AG04450 (cell line): Measurements from ENCODE around the gene FBXL4. TPM values are rescaled to one million over a fixed set of nuclear protein-coding genes. Genes with fewer than 3 reads are reported as not detected.

Experiments used
- CTCF ChIA-PET: fragments of 300-600, 350-600 bp; formaldehyde crosslinking; extraction: SDS; loops from one replicate; lab custom pipeline; 2022; ENCODE audit warnings: antibody characterized with exemption, inconsistent platforms; lab: Charles Lee
- POLR2A ChIA-PET: fragments of 350-600 bp; formaldehyde crosslinking; extraction: SDS; loops from one replicate; lab custom pipeline; 2021; ENCODE audit warnings: antibody characterized with exemption, inconsistent platforms; lab: Yijun Ruan, JAX
- DNase-seq: peaks from one replicate; pipeline ENCODE4 v3.0.0-alpha.2; 2011; ENCODE audit warnings: low read depth, low spot score
- H3K27ac ChIP-seq: one replicate; pipeline ENCODE4 v1.5.1; 2012; ENCODE audit warnings: low read depth, low read length, control low read depth
- H3K27me3 ChIP-seq: one replicate; pipeline ENCODE4 v1.6.0; 2012; ENCODE audit warnings: low read length; ENCODE audit not compliant: control insufficient read depth, insufficient read depth
- H3K4me3 ChIP-seq: 2 replicates; pipeline ENCODE4 v1.5.1; 2011; ENCODE audit warnings: mild to moderate bottlenecking, low read depth, low read length, control low read depth
- H3K9me3 ChIP-seq: 2 replicates; pipeline ENCODE4 v1.5.1; 2012; ENCODE audit warnings: low read length; ENCODE audit not compliant: control insufficient read depth, insufficient read depth
- CTCF ChIP-seq: IDR thresholded peaks from 2 replicates; pipeline ENCODE4 v1.5.1; 2011; ENCODE audit warnings: low read depth, low read length, control low read depth, inconsistent platforms
- polyA plus RNA-seq: library from polyadenylated mRNA; depleted of rRNA; stranded (reverse); fragments of >200 nt; gene quantifications from 2 replicates; pipeline ENCODE4 v1.2.3, GENCODE V29; 2011

Gene FBXL4
- polyA plus RNA-seq, 1 experiment = 20.1 TPM

DNA sequence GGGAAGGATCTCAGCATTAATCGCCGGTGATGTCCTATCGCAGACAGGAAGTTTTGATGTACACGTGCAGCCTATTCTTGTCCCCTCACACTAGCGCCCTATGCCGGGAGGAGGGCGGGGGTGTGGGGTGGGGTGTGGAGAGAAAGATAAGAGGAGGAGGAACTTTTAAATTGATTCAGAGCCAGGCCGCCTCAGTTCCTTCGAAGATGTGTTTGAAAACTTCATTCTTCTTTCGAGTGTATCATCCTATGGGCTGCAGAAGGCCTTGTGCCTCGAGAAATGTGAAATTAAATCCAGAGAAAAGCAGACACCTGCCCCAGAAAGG, 115.8 kb downstream of the FBXL4 start:
- peaks cover 87% of the 10 kb centered on the region for H3K27me3 ChIP-seq
- no peak for TF ChIP-seq CTCF
- ChIA-PET POLR2A (no interaction called here), CTCF (interaction anchor here (7.7 kb wide), 1 partner anchor 14 kb away, joined by 30 read pairs; no protein-coding TSS in a partner anchor)
- H3K9me3 ChIP-seq = peaks cover 4% of the 10 kb centered on the region; the same call in 1 of the 2 replicates
- DNase-seq = no peak
- H3K4me3 ChIP-seq = 0 out of 2 replicates have a peak overlapping the region, but pooled peaks have one; percentile 55
- no peak overlapping the region for H3K27ac ChIP-seq

DNA sequence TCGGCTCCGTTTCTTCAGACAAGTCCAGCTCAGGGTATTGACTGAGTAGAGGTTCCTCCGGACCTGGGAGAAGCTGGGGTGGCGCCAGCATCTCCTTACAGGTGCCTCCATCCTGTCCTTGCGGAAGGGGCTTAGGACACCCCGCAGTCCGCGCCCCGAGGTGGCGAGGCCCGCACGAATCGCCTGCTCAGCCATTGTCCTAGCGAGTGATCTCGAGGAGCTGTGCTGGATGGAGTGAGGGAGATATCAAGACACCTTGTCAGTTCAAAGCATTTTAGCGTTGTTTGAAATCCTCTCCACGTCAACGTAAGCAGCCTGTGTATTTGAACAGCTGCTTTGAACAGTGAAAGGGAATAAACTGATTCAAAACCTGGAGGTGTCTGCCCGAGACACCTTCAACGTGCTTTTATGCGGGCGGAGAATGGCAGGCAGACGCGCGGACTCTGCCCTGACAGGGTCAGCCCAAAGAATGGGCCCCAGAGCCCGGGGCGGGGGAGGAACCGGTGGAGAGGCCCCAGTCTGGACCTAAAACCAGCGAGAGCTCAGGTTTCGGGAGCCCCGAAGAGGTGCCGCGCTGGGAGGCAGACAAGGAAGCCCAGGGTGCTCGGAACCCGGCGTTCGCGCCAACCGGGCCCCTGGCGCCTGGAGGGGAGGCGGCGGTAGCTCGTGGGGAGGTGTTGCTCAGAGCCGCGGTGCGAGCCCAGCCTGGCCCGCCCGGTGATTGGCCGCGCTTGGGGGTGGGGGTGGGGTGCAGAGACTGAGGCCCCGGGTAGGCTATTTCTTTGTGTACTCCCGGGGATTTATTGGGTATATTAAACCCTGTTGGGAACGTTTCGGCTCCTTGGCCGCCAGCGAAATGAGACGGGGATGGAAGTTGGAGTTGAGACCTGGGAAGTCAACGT, 116.4 kb downstream of the FBXL4 start:
- Histone ChIP-seq H3K4me3 (no peak overlapping the region), H3K9me3 (peaks cover 4% of the 10 kb centered on the region; the same call in 1 of the 2 replicates), H3K27ac (no peak overlapping the region), H3K27me3 (peaks cover 86% of the 10 kb centered on the region)
- ChIA-PET POLR2A (interaction anchor here (0.7 kb wide), 1 partner anchor 562 kb away, joined by 4 read pairs; no protein-coding TSS in a partner anchor), CTCF (interaction anchor here (2.5 to 7.7 kb wide), 2 partner anchors 15 kb away, joined by 10 to 30 read pairs; no protein-coding TSS in a partner anchor)
- no peak for DNase-seq
- no peak for TF ChIP-seq CTCF

- TF ChIP-seq CTCF = no peak
- POLR2A ChIA-PET = interaction anchor here (0.7 kb wide), 1 partner anchor 28 kb away, joined by 8 read pairs; no protein-coding TSS in a partner anchor
- CTCF ChIA-PET = interaction anchor here (0.6 to 2.5 kb wide), 5 partner anchors 16 to 1397 kb away, joined by 3 to 12 read pairs (median 9); no protein-coding TSS in a partner anchor
- H3K27me3 ChIP-seq = peaks cover 87% of the 10 kb centered on the region
- H3K27ac ChIP-seq = no peak overlapping the region
- no peak overlapping the region for H3K4me3 ChIP-seq
- no peak for DNase-seq
- H3K9me3 ChIP-seq = peaks cover 4% of the 10 kb centered on the region; the same call in 1 of the 2 replicates
Measured at GRCh38 chr6:98830146-98830545, 117.6 kb downstream of the FBXL4 start.

DNA sequence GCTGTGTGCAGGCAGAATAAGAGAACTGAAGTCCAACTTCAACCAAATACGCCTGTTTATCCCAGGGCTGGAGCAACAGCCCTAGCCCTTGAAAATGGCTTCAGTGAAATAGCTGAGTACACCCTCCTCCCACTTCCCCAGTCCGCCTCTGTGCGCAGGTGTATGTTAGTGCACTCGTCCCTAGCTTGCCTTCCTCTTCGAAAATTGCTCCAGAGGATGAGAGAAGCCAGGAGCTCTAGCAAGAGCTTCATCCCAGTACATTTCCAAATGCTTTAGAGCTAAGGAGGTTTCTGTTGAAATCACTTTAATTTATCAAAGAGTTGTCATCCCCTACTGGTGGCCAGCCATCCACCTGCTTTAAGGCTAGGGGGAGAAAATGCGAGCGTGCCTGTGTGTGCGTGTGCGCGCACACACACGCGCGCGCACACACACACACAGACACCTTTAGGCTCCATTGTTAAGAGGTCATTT, 118.8 kb downstream of the FBXL4 start:
- H3K4me3 ChIP-seq = no peak overlapping the region
- TF ChIP-seq CTCF = no peak
- H3K27ac ChIP-seq = no peak overlapping the region
- POLR2A ChIA-PET = no interaction called here
- H3K27me3 ChIP-seq = peaks cover 95% of the 10 kb centered on the region
- CTCF ChIA-PET = interaction anchor here (2.5 kb wide), 1 partner anchor 17 kb away, joined by 10 read pairs; no protein-coding TSS in a partner anchor
- no peak for DNase-seq
- peaks cover 4% of the 10 kb centered on the region; the same call in 1 of the 2 replicates for H3K9me3 ChIP-seq
